ENCODE data around the gene C5orf58.

DNA sequence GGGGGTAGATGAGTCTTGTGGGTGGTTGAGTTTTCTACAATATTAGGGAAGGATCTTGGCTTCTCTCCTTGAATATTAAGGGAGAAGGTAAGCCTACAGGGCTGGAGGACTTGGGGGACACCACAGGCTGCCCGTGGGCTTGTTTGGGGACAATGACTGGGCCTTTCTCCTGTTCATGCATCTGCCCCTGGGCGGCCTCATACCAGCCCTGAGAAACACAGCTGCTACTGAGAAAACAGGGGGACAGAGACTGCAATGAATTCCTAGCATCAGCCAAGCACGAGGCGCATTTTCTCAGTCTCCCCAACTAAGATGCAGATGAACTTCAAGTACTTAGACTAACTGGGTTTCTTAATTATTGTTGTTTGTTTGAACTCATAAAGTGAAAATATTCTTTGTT, 24.6 kb downstream of the C5orf58 start:
- no peak for TF ChIP-seq POLR2A (IDR thresholded peaks at IDR 0.05)
- TF ChIP-seq, protein P1, sequence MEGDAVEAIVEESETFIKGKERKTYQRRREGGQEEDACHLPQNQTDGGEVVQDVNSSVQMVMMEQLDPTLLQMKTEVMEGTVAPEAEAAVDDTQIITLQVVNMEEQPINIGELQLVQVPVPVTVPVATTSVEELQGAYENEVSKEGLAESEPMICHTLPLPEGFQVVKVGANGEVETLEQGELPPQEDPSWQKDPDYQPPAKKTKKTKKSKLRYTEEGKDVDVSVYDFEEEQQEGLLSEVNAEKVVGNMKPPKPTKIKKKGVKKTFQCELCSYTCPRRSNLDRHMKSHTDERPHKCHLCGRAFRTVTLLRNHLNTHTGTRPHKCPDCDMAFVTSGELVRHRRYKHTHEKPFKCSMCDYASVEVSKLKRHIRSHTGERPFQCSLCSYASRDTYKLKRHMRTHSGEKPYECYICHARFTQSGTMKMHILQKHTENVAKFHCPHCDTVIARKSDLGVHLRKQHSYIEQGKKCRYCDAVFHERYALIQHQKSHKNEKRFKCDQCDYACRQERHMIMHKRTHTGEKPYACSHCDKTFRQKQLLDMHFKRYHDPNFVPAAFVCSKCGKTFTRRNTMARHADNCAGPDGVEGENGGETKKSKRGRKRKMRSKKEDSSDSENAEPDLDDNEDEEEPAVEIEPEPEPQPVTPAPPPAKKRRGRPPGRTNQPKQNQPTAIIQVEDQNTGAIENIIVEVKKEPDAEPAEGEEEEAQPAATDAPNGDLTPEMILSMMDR (IDR thresholded peaks at IDR 0.05): no peak
